Measurements from ENCODE around the gene DCST1.

DCST1 gene

DNA sequence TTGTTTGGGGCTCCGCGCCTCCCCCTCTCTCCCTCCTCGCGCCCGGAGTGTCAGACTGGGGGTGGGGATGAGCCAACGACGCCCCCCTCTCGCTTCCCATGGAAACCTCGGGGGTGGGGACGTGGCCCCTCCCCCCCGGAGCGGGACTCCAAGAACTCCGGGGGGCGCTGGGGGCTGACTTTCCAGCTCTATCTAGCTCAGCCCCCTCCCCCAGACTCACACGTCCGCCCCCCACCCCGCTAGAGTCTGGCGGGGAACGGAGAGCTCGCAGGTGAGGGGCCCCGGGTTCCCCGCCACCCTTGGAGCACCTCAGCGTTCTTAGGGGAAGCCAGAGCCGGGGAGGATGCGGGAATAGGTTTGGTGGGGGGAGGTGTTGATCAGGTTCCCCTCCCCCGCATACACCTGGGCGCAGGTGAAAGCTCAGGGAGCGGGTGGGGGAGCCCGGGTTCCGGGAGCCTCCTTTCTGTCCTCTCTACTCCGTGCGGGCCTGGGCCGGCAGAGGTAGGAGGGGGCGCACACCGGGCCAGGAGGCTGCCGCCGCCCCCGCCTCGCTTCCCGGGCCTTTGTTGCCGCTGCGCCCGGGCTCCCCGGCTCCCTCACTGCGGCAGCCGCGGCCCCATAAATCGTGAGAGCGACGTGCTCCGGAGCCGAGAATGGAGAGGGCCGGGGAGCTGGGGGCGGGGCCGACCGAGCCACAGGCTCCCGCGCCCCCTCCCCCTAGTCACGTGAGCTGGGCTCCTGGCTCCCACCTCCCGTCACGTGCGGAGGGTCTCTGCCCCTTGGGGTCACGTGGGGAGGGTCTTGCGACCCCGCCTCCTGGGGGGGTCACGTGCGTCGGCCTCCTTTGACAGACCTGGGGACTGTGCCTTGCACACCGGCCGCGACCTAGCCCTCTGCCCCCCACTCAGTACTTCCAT, 46.9 kb downstream of the DCST1 start:
- Histone ChIP-seq H3K27ac (ENCODE audit: insufficient read depth, low read length, poor library complexity, severe bottlenecking) (no peak overlapping the region), H3K9me3 (ENCODE audit: control insufficient read depth, low read length) (no peaks in the 10 kb centered on the region), H3K36me3 (ENCODE audit: control insufficient read depth, insufficient read depth, low read length) (no peaks in the 10 kb centered on the region), H3K4me1 (ENCODE audit: control insufficient read depth, insufficient read depth, low read length, poor library complexity, severe bottlenecking) (peaks cover 58% of the 10 kb centered on the region), H3K4me3 (ENCODE audit: insufficient read depth, low read depth, low read length, poor library complexity, severe bottlenecking) (peak overlapping the region; percentile 50), H3K27me3 (replicated peaks; ENCODE audit: control insufficient read depth, insufficient read depth, low read length, poor library complexity, severe bottlenecking) (peaks cover 42% of the 10 kb centered on the region)
- DNase-seq: no peak

DNA sequence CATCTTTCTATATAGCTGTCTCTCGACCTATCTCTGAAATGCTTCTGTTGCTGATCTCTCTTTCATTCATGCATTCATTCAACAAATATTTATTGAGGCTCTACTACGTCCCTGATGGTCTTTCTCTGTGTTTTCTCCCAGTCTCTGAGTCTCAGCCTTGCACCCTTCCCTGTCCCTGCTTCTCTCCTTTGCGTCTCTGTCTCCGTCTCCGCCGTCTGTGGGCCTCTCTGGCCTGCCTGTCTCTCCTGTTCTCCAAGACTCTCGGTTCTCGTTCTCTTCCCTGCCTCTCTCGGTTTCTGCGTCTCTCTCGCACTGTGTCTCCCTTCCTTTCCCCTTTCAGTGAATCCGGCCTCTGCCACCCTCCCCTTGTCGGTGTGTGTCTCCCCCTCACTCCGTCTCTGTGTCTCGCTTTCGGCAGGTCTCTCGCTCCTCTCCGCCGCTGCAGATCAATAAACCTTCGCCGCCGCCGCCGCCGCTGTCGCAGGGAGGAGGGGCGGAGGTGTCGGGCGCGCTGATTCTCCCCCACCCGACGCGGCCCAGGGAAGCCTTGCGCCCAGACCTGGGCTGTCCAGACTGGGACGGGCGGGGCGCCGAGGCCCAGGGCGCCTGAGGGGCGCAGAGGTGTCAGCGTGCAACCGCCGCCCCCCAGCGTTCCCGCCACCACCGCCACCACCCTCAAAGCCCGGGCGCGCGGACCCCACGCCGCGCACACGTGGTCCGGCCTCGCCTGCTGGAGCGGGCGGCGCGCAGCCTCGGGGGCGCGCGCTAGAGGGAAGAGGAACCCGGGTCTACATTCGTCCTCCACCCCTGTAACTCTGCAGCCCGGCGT, 48.1 kb downstream of the DCST1 start:
- no peaks in the 10 kb centered on the region for H3K9me3 ChIP-seq (ENCODE audit: control insufficient read depth, low read length)
- peak overlapping the region; percentile 50 for H3K4me3 ChIP-seq (ENCODE audit: insufficient read depth, low read depth, low read length, poor library complexity, severe bottlenecking)
- H3K27me3 ChIP-seq (replicated peaks; ENCODE audit: control insufficient read depth, insufficient read depth, low read length, poor library complexity, severe bottlenecking): peaks cover 42% of the 10 kb centered on the region
- no peaks in the 10 kb centered on the region for H3K36me3 ChIP-seq (ENCODE audit: control insufficient read depth, insufficient read depth, low read length)
- no peak for DNase-seq
- no peak overlapping the region for H3K27ac ChIP-seq (ENCODE audit: insufficient read depth, low read length, poor library complexity, severe bottlenecking)
- peaks cover 65% of the 10 kb centered on the region for H3K4me1 ChIP-seq (ENCODE audit: control insufficient read depth, insufficient read depth, low read length, poor library complexity, severe bottlenecking)

DNA sequence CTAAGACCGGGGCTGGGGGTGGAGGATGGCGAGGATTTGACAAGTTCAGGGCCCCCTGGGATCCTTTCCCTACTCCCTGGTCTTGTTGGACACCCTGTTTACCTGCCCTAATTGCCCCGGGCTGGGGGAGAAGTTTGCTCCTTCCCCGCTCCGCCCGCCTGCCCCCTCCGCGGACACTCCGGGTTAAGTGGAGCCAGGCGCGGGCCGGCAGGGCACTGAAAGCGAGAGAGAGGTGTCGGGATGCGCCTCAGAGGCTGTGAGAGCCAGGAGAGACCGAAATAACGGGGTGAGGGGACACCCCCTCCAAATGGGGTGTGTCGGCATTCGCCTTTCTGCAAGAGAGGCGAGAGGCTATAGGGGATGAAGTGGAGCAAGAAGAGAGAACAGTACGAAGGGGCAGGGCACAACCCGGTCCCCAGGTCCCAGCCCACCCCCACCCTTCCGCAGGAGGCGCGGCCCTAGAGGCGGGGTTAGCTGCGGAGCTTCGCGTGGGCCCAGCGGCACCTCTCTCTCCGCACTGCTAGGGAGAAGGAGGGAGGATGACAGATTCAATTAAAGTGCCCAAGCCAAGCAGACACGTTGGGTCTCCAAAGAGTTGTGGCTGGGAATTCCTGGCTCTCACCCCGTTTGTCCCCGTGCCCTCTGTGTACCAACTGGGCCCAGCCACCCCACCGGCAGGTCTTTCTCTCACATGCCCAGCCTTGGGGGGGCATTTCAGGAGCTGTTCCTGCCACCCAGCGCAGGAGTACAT, 48.9 kb downstream of the DCST1 start:
- DNase-seq: no peak
- no peak overlapping the region for H3K27ac ChIP-seq (ENCODE audit: insufficient read depth, low read length, poor library complexity, severe bottlenecking)

DNA sequence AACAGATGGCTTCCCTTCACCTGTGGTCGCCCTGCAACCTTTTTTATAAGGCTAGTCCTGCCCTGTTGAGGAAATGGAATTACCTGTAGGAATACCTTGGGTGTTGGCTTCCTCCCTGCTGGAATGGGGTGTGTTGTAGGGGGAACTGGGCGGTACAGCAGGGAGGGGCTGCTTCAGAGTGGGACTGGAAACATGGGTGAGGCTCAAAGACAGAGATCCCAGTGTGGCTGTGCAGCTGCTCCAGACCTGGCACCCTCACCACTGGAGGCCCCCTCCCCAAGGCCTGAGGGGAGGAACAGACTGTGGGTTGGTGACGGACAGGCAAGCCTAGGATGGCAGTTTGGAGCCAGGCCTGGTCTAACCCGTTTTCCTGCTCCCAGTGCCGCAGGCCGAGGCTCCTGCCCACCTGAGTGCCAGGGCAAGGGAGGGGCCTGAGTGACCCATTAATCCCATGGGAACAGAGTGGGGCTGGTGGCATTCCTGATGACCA, 49.5 kb downstream of the DCST1 start:
- Histone ChIP-seq H3K27me3 (replicated peaks; ENCODE audit: control insufficient read depth, insufficient read depth, low read length, poor library complexity, severe bottlenecking) (peaks cover 42% of the 10 kb centered on the region), H3K4me3 (ENCODE audit: insufficient read depth, low read depth, low read length, poor library complexity, severe bottlenecking) (no peak overlapping the region), H3K36me3 (ENCODE audit: control insufficient read depth, insufficient read depth, low read length) (no peaks in the 10 kb centered on the region), H3K4me1 (ENCODE audit: control insufficient read depth, insufficient read depth, low read length, poor library complexity, severe bottlenecking) (peaks cover 65% of the 10 kb centered on the region), H3K27ac (ENCODE audit: insufficient read depth, low read length, poor library complexity, severe bottlenecking) (no peak overlapping the region), H3K9me3 (ENCODE audit: control insufficient read depth, low read length) (no peaks in the 10 kb centered on the region)
- DNase-seq: no peak

More for the DNA sequence above, 48.9 kb downstream of the DCST1 start:
- Histone ChIP-seq H3K4me3 (ENCODE audit: insufficient read depth, low read depth, low read length, poor library complexity, severe bottlenecking) (peak overlapping the region; percentile 29), H3K4me1 (ENCODE audit: control insufficient read depth, insufficient read depth, low read length, poor library complexity, severe bottlenecking) (peaks cover 65% of the 10 kb centered on the region), H3K27me3 (replicated peaks; ENCODE audit: control insufficient read depth, insufficient read depth, low read length, poor library complexity, severe bottlenecking) (peaks cover 42% of the 10 kb centered on the region), H3K36me3 (ENCODE audit: control insufficient read depth, insufficient read depth, low read length) (no peaks in the 10 kb centered on the region), H3K9me3 (ENCODE audit: control insufficient read depth, low read length) (no peaks in the 10 kb centered on the region)

DNA sequence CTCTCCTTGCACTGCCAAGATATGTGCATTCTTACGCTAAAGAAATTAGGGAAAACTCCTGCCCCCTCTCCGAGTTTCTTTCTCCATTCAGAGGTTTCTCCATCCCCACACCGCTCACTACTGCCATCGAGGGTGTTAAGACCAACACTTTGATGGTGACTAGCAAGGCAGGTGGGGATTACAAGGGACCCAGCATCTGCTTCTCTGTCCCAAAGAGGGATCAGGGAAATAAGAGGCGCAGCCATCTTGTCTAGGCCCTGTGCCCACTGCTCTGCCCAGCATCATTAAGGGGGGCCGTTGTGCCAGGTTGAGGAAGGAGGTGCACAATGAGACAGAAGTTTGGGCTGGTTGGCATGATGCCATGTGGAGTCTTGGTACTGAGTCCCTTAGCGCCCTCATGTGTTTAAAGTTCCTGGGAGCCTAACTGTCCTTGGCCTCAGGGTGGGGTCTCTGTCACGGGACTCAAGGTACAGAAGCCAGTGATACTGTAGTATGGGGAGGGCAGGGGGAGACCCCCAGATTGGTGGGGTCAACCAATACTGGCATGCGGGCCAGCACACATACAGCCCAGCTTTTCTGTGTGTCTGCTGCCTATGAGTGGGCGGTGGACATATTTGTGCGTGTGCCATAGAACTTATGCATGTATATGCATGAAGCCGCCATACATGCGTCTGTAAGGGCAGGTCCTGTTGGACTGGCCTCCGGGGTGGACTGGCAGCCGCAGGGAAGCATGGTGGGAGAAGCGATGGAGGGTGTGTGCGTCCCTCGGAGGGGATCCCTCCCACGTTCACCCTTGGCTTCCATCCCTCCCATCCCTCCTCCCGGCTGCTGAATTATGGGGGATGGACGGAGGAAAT, 50.5 kb downstream of the DCST1 start:
- H3K9me3 ChIP-seq (ENCODE audit: control insufficient read depth, low read length): no peaks in the 10 kb centered on the region
- DNase-seq: no peak
- H3K27me3 ChIP-seq (replicated peaks; ENCODE audit: control insufficient read depth, insufficient read depth, low read length, poor library complexity, severe bottlenecking): peaks cover 42% of the 10 kb centered on the region
- peaks cover 61% of the 10 kb centered on the region for H3K4me1 ChIP-seq (ENCODE audit: control insufficient read depth, insufficient read depth, low read length, poor library complexity, severe bottlenecking)
- H3K27ac ChIP-seq (ENCODE audit: insufficient read depth, low read length, poor library complexity, severe bottlenecking): no peak overlapping the region
- peak overlapping the region; percentile 75 for H3K4me3 ChIP-seq (ENCODE audit: insufficient read depth, low read depth, low read length, poor library complexity, severe bottlenecking)
- no peaks in the 10 kb centered on the region for H3K36me3 ChIP-seq (ENCODE audit: control insufficient read depth, insufficient read depth, low read length)

DNA sequence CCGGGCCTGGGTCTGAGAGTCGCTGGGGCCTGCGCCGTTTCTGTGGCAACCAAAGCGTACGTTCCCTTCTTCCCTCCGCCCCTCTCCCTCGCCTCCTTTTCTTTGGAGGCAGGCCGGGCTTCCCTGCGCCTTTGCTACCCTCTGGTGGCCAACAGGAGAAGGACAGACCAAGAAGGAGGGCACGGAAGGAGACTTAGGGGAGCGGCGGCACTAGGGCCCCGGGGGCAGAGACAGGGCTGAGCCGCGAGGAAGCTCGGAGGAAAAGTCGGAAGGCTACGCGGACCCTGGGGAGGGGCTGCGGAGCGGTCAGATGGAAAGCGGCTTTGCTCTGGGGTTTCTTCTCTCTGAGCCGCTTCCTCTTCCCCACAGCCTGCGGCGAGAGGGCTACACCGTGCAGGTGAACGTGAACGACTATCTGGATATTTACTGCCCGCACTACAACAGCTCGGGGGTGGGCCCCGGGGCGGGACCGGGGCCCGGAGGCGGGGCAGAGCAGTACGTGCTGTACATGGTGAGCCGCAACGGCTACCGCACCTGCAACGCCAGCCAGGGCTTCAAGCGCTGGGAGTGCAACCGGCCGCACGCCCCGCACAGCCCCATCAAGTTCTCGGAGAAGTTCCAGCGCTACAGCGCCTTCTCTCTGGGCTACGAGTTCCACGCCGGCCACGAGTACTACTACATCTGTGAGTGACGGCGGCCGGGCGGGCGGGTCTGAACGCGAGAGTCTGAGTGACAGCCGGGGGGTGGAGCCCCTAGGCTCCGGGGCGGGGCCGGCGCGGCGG, 51.3 kb downstream of the DCST1 start:
- no peaks in the 10 kb centered on the region for H3K36me3 ChIP-seq (ENCODE audit: control insufficient read depth, insufficient read depth, low read length)
- DNase-seq: peak; percentile 72 to 85 (median 83)
- no peaks in the 10 kb centered on the region for H3K9me3 ChIP-seq (ENCODE audit: control insufficient read depth, low read length)
- peak overlapping the region; percentile 75 for H3K4me3 ChIP-seq (ENCODE audit: insufficient read depth, low read depth, low read length, poor library complexity, severe bottlenecking)
- peaks cover 42% of the 10 kb centered on the region for H3K27me3 ChIP-seq (replicated peaks; ENCODE audit: control insufficient read depth, insufficient read depth, low read length, poor library complexity, severe bottlenecking)
- H3K4me1 ChIP-seq (ENCODE audit: control insufficient read depth, insufficient read depth, low read length, poor library complexity, severe bottlenecking): peaks cover 53% of the 10 kb centered on the region
- peak overlapping the region; percentile 72 for H3K27ac ChIP-seq (ENCODE audit: insufficient read depth, low read length, poor library complexity, severe bottlenecking)

DNA sequence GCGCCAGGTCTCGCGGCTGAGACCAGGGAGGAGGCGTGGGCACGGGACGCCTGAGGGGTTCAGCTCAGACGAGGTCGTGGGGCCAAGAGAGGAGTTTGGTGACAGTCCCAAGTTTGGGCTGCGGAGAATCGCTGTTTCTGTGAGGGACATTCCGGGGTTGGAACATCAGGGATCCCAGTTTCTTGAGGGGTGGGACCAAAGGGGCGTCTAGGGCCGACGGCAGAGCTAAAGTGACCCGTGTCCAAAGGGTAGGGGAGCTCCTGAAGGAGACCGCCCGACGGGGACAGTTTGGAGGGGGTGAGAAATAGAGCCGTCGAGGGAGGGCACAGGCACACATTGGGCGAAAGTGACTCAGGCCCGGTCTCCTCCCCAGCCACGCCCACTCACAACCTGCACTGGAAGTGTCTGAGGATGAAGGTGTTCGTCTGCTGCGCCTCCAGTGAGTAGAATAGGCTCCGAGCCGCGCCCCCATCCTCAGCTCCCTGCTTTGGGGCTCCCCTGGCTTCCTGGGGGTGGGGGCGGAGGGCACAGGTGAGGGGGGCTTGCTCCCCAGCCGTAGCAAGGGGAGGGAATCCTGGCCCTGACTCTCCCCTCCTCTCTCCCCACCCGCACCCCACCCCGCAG, 52.0 kb downstream of the DCST1 start:
- Histone ChIP-seq H3K4me1 (ENCODE audit: control insufficient read depth, insufficient read depth, low read length, poor library complexity, severe bottlenecking) (peaks cover 46% of the 10 kb centered on the region), H3K27ac (ENCODE audit: insufficient read depth, low read length, poor library complexity, severe bottlenecking) (peak overlapping the region; percentile 72)

DNA sequence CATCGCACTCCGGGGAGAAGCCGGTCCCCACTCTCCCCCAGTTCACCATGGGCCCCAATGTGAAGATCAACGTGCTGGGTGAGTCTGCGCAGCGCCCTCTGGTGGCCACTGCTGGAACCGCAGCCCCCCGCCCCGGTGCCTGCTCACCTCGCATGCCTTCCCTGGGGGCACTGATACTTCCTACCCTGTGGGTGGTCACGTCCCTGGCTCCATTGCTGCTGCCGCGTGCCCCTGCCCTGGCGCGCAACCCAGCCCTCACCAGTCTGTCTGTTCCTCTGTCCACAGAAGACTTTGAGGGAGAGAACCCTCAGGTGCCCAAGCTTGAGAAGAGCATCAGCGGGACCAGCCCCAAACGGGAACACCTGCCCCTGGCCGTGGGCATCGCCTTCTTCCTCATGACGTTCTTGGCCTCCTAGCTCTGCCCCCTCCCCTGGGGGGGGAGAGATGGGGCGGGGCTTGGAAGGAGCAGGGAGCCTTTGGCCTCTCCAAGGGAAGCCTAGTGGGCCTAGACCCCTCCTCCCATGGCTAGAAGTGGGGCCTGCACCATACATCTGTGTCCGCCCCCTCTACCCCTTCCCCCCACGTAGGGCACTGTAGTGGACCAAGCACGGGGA, 52.6 kb downstream of the DCST1 start:
- peak; percentile 65 to 69 (median 66) for DNase-seq
- Histone ChIP-seq H3K36me3 (ENCODE audit: control insufficient read depth, insufficient read depth, low read length) (no peaks in the 10 kb centered on the region), H3K27me3 (replicated peaks; ENCODE audit: control insufficient read depth, insufficient read depth, low read length, poor library complexity, severe bottlenecking) (peaks cover 29% of the 10 kb centered on the region), H3K27ac (ENCODE audit: insufficient read depth, low read length, poor library complexity, severe bottlenecking) (peak overlapping the region; percentile 72), H3K4me3 (ENCODE audit: insufficient read depth, low read depth, low read length, poor library complexity, severe bottlenecking) (no peak overlapping the region), H3K9me3 (ENCODE audit: control insufficient read depth, low read length) (no peaks in the 10 kb centered on the region), H3K4me1 (ENCODE audit: control insufficient read depth, insufficient read depth, low read length, poor library complexity, severe bottlenecking) (peaks cover 40% of the 10 kb centered on the region)

More for the DNA sequence above, 52.0 kb downstream of the DCST1 start:
- H3K27me3 ChIP-seq (replicated peaks; ENCODE audit: control insufficient read depth, insufficient read depth, low read length, poor library complexity, severe bottlenecking): peaks cover 35% of the 10 kb centered on the region
- DNase-seq: peak; percentile 72 to 73 (median 73)
- H3K4me3 ChIP-seq (ENCODE audit: insufficient read depth, low read depth, low read length, poor library complexity, severe bottlenecking): peak overlapping the region; percentile 75
- no peaks in the 10 kb centered on the region for H3K36me3 ChIP-seq (ENCODE audit: control insufficient read depth, insufficient read depth, low read length)
- no peaks in the 10 kb centered on the region for H3K9me3 ChIP-seq (ENCODE audit: control insufficient read depth, low read length)

Measured in effector memory CD4-positive, alpha-beta T cell (primary cell).